ENCODE results near the gene SORBS2. TPM values are rescaled to one million over a fixed set of nuclear protein-coding genes. Genes with fewer than 3 reads are reported as not detected.
"Not testable (repeated sequence)": the region's sequence is repeated elsewhere in the genome, so short reads cannot be mapped to it uniquely, and the experiment has no call there.

The SORBS2 gene, protein sequence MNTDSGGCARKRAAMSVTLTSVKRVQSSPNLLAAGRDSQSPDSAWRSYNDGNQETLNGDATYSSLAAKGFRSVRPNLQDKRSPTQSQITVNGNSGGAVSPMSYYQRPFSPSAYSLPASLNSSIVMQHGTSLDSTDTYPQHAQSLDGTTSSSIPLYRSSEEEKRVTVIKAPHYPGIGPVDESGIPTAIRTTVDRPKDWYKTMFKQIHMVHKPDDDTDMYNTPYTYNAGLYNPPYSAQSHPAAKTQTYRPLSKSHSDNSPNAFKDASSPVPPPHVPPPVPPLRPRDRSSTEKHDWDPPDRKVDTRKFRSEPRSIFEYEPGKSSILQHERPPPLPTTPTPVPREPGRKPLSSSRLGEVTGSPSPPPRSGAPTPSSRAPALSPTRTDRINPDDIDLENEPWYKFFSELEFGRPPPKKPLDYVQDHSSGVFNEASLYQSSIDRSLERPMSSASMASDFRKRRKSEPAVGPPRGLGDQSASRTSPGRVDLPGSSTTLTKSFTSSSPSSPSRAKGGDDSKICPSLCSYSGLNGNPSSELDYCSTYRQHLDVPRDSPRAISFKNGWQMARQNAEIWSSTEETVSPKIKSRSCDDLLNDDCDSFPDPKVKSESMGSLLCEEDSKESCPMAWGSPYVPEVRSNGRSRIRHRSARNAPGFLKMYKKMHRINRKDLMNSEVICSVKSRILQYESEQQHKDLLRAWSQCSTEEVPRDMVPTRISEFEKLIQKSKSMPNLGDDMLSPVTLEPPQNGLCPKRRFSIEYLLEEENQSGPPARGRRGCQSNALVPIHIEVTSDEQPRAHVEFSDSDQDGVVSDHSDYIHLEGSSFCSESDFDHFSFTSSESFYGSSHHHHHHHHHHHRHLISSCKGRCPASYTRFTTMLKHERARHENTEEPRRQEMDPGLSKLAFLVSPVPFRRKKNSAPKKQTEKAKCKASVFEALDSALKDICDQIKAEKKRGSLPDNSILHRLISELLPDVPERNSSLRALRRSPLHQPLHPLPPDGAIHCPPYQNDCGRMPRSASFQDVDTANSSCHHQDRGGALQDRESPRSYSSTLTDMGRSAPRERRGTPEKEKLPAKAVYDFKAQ (N-terminal part only)
- polyA plus RNA-seq (2013, experiment 1 of 2), result 0.67 TPM
- 0.76 TPM for polyA plus RNA-seq (2013, experiment 2 of 2)

- peak within 1 kb of the TSS; percentile 24 for H3K18ac ChIP-seq (ENCODE audit: low read length)
- H3K4ac ChIP-seq (ENCODE audit: low read depth, low read length), result no peak within 1 kb of the TSS
- H3K9ac ChIP-seq (ENCODE audit: low read length), result no peak within 1 kb of the TSS
- H2BK120ac ChIP-seq (ENCODE audit: low read depth, low read length), result no peak within 1 kb of the TSS
- H2AK5ac ChIP-seq (ENCODE audit: low read length), result no peak within 1 kb of the TSS
- H3K27me3 ChIP-seq (ENCODE audit: insufficient read depth, low read length, poor library complexity), result no peaks in the 10 kb centered on the region
- no CpG with 5 or more reads among the region's 20 CpGs for WGBS (ENCODE audit: extremely low coverage, insufficient coverage, low lambda C conversion rate)
- no peak within 1 kb of the TSS for H3K23ac ChIP-seq (ENCODE audit: low read length)
- H3K4me2 ChIP-seq (ENCODE audit: low read length), result no peak within 1 kb of the TSS
- peaks cover 7% of the 10 kb centered on the region for H3K4me1 ChIP-seq (ENCODE audit: control insufficient read depth, low read depth, low read length)
- H3K27ac ChIP-seq (ENCODE audit: low read depth, low read length), result no peak within 1 kb of the TSS
- H3K79me1 ChIP-seq (ENCODE audit: low read length), result no peaks in the 10 kb centered on the region
- no peak within 1 kb of the TSS for H3K56ac ChIP-seq (ENCODE audit: low read length)
- H2BK15ac ChIP-seq (replicated peaks; ENCODE audit: low read depth), result no peak within 1 kb of the TSS
- H3K4me3 ChIP-seq (ENCODE audit: low read length), result no peak within 1 kb of the TSS
- no peaks in the 10 kb centered on the region for H3K36me3 ChIP-seq (ENCODE audit: control insufficient read depth, insufficient read depth, low read length)
- no peak within 1 kb of the TSS for H4K5ac ChIP-seq (ENCODE audit: low read length)
- no peak within 1 kb of the TSS for H2BK5ac ChIP-seq (ENCODE audit: low read length)
- peak; percentile 88 for DNase-seq
- no peak within 1 kb of the TSS for H4K8ac ChIP-seq (ENCODE audit: low read depth, low read length)
- no peaks in the 10 kb centered on the region for H3K79me2 ChIP-seq (ENCODE audit: control insufficient read depth, insufficient read depth, low read length)
Observed at GRCh38 chr4:185811509-185812364, at the start of gene SORBS2. Gene SORBS2, minus strand, starts transcription at chr4:185812194. Its CDS starts 121,623 bp downstream, at chr4:185690571.

DNA sequence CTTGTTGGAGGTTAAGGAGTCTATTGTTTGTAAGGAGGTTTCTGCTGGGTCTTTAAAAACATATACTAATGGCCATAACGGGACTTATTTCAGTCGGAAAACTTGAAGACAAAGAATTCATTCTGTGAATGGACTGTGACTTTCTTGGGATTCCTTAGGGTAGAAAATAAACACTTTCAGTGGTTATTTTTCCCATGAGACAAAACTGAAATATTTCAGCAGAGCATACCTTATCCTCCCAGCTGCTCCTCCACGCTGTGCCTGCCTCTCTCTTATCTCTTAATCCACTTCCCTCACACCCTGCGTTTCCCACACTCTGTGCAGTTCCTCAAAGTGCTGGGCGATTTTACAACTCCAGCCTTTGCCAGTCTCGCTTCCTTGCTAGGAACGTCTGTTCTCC lies 47.1 kb upstream of the SORBS2 start:
- no peaks in the 10 kb centered on the region for H3K79me1 ChIP-seq (ENCODE audit: low read length)
- no peak overlapping the region for H2BK120ac ChIP-seq (ENCODE audit: low read depth, low read length)
- H3K36me3 ChIP-seq (ENCODE audit: control insufficient read depth, insufficient read depth, low read length), result no peaks in the 10 kb centered on the region
- no peaks in the 10 kb centered on the region for H3K27me3 ChIP-seq (ENCODE audit: insufficient read depth, low read length, poor library complexity)
- no peak overlapping the region for H3K4me3 ChIP-seq (ENCODE audit: low read length)
- no peak overlapping the region for H3K56ac ChIP-seq (ENCODE audit: low read length)
- H3K9ac ChIP-seq (ENCODE audit: low read length), result no peak overlapping the region
- H3K4ac ChIP-seq (ENCODE audit: low read depth, low read length), result no peak overlapping the region
- H3K4me2 ChIP-seq (ENCODE audit: low read length), result no peak overlapping the region
- no peak overlapping the region for H2BK15ac ChIP-seq (replicated peaks; ENCODE audit: low read depth)
- no peak overlapping the region for H4K8ac ChIP-seq (ENCODE audit: low read depth, low read length)
- no peak overlapping the region for H3K27ac ChIP-seq (ENCODE audit: low read depth, low read length)
- whole genome bisulfite sequencing (ENCODE audit: extremely low coverage, insufficient coverage, low lambda C conversion rate), result no CpG with 5 or more reads among the region's 7 CpGs
- no peak overlapping the region for H2BK5ac ChIP-seq (ENCODE audit: low read length)
- H4K5ac ChIP-seq (ENCODE audit: low read length), result no peak overlapping the region
- no peaks in the 10 kb centered on the region for H3K4me1 ChIP-seq (ENCODE audit: control insufficient read depth, low read depth, low read length)
- DNase-seq, result peak; percentile 56
- H3K79me2 ChIP-seq (ENCODE audit: control insufficient read depth, insufficient read depth, low read length), result no peaks in the 10 kb centered on the region
- H3K18ac ChIP-seq (ENCODE audit: low read length), result no peak overlapping the region
- no peak overlapping the region for H2AK5ac ChIP-seq (ENCODE audit: low read length)
- H3K23ac ChIP-seq (ENCODE audit: low read length), result no peak overlapping the region

GRCh38 chr4:185857561-185857960 lies 45.6 kb upstream of the SORBS2 start:
- not testable (repeated sequence) for H3K27ac ChIP-seq (ENCODE audit: low read depth, low read length); H2BK15ac ChIP-seq (replicated peaks; ENCODE audit: low read depth); H2BK5ac ChIP-seq (ENCODE audit: low read length); H3K4me2 ChIP-seq (ENCODE audit: low read length); H3K4ac ChIP-seq (ENCODE audit: low read depth, low read length); H3K36me3 ChIP-seq (ENCODE audit: control insufficient read depth, insufficient read depth, low read length); H3K18ac ChIP-seq (ENCODE audit: low read length); H3K56ac ChIP-seq (ENCODE audit: low read length); H4K8ac ChIP-seq (ENCODE audit: low read depth, low read length); H3K27me3 ChIP-seq (ENCODE audit: insufficient read depth, low read length, poor library complexity); H3K9ac ChIP-seq (ENCODE audit: low read length); H2AK5ac ChIP-seq (ENCODE audit: low read length); H3K4me3 ChIP-seq (ENCODE audit: low read length); H3K79me1 ChIP-seq (ENCODE audit: low read length); H3K79me2 ChIP-seq (ENCODE audit: control insufficient read depth, insufficient read depth, low read length); H4K5ac ChIP-seq (ENCODE audit: low read length); H2BK120ac ChIP-seq (ENCODE audit: low read depth, low read length); H3K4me1 ChIP-seq (ENCODE audit: control insufficient read depth, low read depth, low read length); H3K23ac ChIP-seq (ENCODE audit: low read length)
- WGBS (ENCODE audit: extremely low coverage, insufficient coverage, low lambda C conversion rate), result no CpG with 5 or more reads among the region's 4 CpGs
- peak; percentile 55 for DNase-seq

GRCh38 chr4:185853841-185854240 lies 41.8 kb upstream of the SORBS2 start:
- Histone ChIP-seq H2AK5ac (ENCODE audit: low read length) (no peak overlapping the region), H2BK15ac (replicated peaks; ENCODE audit: low read depth) (no peak overlapping the region), H3K56ac (ENCODE audit: low read length) (no peak overlapping the region), H3K9ac (ENCODE audit: low read length) (no peak overlapping the region), H2BK5ac (ENCODE audit: low read length) (no peak overlapping the region), H3K4me1 (ENCODE audit: control insufficient read depth, low read depth, low read length) (no peaks in the 10 kb centered on the region), H3K4me3 (ENCODE audit: low read length) (no peak overlapping the region), H4K8ac (ENCODE audit: low read depth, low read length) (no peak overlapping the region), H2BK120ac (ENCODE audit: low read depth, low read length) (no peak overlapping the region), H3K79me1 (ENCODE audit: low read length) (no peaks in the 10 kb centered on the region), H3K23ac (ENCODE audit: low read length) (no peak overlapping the region), H4K5ac (ENCODE audit: low read length) (no peak overlapping the region), H3K4me2 (ENCODE audit: low read length) (no peak overlapping the region), H3K79me2 (ENCODE audit: control insufficient read depth, insufficient read depth, low read length) (no peaks in the 10 kb centered on the region), H3K27me3 (ENCODE audit: insufficient read depth, low read length, poor library complexity) (no peaks in the 10 kb centered on the region), H3K4ac (ENCODE audit: low read depth, low read length) (no peak overlapping the region), H3K27ac (ENCODE audit: low read depth, low read length) (no peak overlapping the region), H3K18ac (ENCODE audit: low read length) (no peak overlapping the region), H3K36me3 (ENCODE audit: control insufficient read depth, insufficient read depth, low read length) (no peaks in the 10 kb centered on the region)
- WGBS (ENCODE audit: extremely low coverage, insufficient coverage, low lambda C conversion rate), result no CpG with 5 or more reads among the region's 3 CpGs
- no peak for DNase-seq

DNA sequence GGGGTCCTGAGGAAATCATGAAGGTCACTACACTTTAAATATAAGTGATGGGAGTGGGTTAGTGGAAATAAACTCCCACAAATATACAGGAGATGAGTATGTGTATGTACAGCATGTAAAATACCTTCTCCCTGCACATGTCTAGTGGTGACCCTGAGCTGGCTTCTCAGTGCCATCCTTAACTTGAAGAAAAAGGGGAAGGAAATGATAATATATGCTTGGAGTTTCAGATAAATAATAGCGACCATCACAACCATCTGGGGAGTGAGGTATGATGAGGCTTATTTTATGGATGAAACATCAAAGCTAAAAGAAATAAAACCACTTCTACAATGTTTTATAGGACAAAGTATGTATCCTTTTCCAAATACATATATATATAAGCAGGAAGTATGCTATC lies 41.0 kb upstream of the SORBS2 start:
- Histone ChIP-seq H3K18ac (ENCODE audit: low read length) (no peak overlapping the region), H3K79me2 (ENCODE audit: control insufficient read depth, insufficient read depth, low read length) (no peaks in the 10 kb centered on the region), H3K27ac (ENCODE audit: low read depth, low read length) (no peak overlapping the region), H3K56ac (ENCODE audit: low read length) (no peak overlapping the region), H3K4ac (ENCODE audit: low read depth, low read length) (no peak overlapping the region), H2AK5ac (ENCODE audit: low read length) (no peak overlapping the region), H4K5ac (ENCODE audit: low read length) (no peak overlapping the region), H3K4me2 (ENCODE audit: low read length) (no peak overlapping the region), H3K36me3 (ENCODE audit: control insufficient read depth, insufficient read depth, low read length) (no peaks in the 10 kb centered on the region), H3K27me3 (ENCODE audit: insufficient read depth, low read length, poor library complexity) (no peaks in the 10 kb centered on the region), H3K23ac (ENCODE audit: low read length) (no peak overlapping the region), H2BK120ac (ENCODE audit: low read depth, low read length) (no peak overlapping the region), H3K79me1 (ENCODE audit: low read length) (no peaks in the 10 kb centered on the region), H3K4me1 (ENCODE audit: control insufficient read depth, low read depth, low read length) (peaks cover 2% of the 10 kb centered on the region), H2BK15ac (replicated peaks; ENCODE audit: low read depth) (no peak overlapping the region), H3K9ac (ENCODE audit: low read length) (no peak overlapping the region), H2BK5ac (ENCODE audit: low read length) (no peak overlapping the region), H4K8ac (ENCODE audit: low read depth, low read length) (no peak overlapping the region), H3K4me3 (ENCODE audit: low read length) (no peak overlapping the region)
- no CpG with 5 or more reads among the region's 1 CpG for WGBS (ENCODE audit: extremely low coverage, insufficient coverage, low lambda C conversion rate)
- DNase-seq, result no peak
